ENCODE results near the gene CRMP1.

DNA sequence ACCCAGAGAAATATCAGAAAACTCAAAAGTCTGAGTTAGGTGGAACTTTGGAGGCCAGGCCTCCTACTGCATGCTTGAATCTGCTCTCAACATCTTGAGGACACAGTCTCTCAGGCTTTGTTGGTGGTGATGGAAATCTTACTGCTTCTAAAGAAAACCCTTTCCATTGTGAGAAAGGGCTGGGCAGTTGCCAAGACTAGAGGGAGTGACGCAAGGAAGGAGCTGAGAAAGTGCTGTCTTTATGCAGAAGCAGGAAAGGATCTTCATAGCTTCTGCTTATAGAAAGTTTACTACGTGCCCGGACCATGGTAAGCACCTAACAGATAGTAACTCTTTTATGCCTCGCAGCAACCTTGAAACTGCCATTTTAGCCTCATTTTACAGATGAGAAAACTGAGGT, 2.4 kb upstream of the CRMP1 start:
- TF ChIP-seq, protein P1, sequence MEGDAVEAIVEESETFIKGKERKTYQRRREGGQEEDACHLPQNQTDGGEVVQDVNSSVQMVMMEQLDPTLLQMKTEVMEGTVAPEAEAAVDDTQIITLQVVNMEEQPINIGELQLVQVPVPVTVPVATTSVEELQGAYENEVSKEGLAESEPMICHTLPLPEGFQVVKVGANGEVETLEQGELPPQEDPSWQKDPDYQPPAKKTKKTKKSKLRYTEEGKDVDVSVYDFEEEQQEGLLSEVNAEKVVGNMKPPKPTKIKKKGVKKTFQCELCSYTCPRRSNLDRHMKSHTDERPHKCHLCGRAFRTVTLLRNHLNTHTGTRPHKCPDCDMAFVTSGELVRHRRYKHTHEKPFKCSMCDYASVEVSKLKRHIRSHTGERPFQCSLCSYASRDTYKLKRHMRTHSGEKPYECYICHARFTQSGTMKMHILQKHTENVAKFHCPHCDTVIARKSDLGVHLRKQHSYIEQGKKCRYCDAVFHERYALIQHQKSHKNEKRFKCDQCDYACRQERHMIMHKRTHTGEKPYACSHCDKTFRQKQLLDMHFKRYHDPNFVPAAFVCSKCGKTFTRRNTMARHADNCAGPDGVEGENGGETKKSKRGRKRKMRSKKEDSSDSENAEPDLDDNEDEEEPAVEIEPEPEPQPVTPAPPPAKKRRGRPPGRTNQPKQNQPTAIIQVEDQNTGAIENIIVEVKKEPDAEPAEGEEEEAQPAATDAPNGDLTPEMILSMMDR (IDR thresholded peaks at IDR 0.05 in 2 of 3, conservative IDR thresholded peaks at IDR 0.05 in 1 of 3; ENCODE audit: insufficient read depth in 2 of 3, low read depth in 1 of 3, low read length in 3 of 3): no peak
- TF ChIP-seq HMGN3 (IDR thresholded peaks at IDR 0.05; ENCODE audit: borderline replicate concordance, extremely low read depth, insufficient read length, low read depth, low read length): no peak
- TF ChIP-seq, protein P2, sequence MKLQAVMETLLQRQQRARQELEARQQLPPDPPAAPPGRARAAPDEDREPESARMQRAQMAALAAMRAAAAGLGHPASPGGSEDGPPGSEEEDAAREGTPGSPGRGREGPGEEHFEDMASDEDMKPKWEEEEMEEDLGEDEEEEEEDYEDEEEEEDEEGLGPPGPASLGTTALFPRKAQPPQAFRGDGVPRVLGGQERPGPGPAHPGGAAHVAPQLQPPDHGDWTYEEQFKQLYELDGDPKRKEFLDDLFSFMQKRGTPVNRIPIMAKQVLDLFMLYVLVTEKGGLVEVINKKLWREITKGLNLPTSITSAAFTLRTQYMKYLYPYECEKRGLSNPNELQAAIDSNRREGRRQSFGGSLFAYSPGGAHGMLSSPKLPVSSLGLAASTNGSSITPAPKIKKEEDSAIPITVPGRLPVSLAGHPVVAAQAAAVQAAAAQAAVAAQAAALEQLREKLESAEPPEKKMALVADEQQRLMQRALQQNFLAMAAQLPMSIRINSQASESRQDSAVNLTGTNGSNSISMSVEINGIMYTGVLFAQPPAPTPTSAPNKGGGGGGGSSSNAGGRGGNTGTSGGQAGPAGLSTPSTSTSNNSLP (IDR thresholded peaks at IDR 0.05; ENCODE audit: borderline replicate concordance, low read depth, low read length): no peak
